ENCODE data around the gene ZNF524.
A peak's percentile ranks its signal among the peaks of the same experiment; 100 is the strongest.

ZNF524 gene

GRCh38 chr19:55591555-55591954, 8.5 kb upstream of the ZNF524 start:
- DNase-seq (ENCODE audit: extremely low spot score), result peak; percentile 26
- TF ChIP-seq TARDBP (IDR thresholded peaks at IDR 0.05) (no peak), ELF4 (IDR thresholded peaks at IDR 0.05) (no peak), FOXK2 (IDR thresholded peaks at IDR 0.05) (no peak), CTBP1 (IDR thresholded peaks at IDR 0.05; ENCODE audit: borderline replicate concordance) (no peak), FOXA1 (IDR thresholded peaks at IDR 0.05) (no peak), NFRKB (IDR thresholded peaks at IDR 0.05) (no peak), ZNF384 (IDR thresholded peaks at IDR 0.05) (no peak), L3MBTL2 (conservative IDR thresholded peaks at IDR 0.05) (no peak), FOXM1 (IDR thresholded peaks at IDR 0.05; ENCODE audit: borderline replicate concordance) (no peak), SP1 (IDR thresholded peaks at IDR 0.05) (no peak), HDGF (IDR thresholded peaks at IDR 0.05; ENCODE audit: borderline replicate concordance) (no peak), ARNT (IDR thresholded peaks at IDR 0.05) (no peak), BHLHE40 (IDR thresholded peaks at IDR 0.05; ENCODE audit: borderline replicate concordance) (no peak), LEF1 (IDR thresholded peaks at IDR 0.05; ENCODE audit: borderline replicate concordance) (no peak), SUZ12 (IDR thresholded peaks at IDR 0.05) (no peak)
- TF ChIP-seq, protein P1, sequence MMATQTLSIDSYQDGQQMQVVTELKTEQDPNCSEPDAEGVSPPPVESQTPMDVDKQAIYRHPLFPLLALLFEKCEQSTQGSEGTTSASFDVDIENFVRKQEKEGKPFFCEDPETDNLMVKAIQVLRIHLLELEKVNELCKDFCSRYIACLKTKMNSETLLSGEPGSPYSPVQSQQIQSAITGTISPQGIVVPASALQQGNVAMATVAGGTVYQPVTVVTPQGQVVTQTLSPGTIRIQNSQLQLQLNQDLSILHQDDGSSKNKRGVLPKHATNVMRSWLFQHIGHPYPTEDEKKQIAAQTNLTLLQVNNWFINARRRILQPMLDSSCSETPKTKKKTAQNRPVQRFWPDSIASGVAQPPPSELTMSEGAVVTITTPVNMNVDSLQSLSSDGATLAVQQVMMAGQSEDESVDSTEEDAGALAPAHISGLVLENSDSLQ (IDR thresholded peaks at IDR 0.05), result no peak
- CTCF ChIA-PET, result no interaction called here
- POLR2A ChIA-PET, result interaction anchor here (1.0 kb wide), 1 partner anchor 8 kb away, joined by 4 read pairs; the partner anchor contains the start of gene FIZ1

GRCh38 chr19:55592391-55593090, 7.5 kb upstream of the ZNF524 start:
- CTCF ChIA-PET, result no interaction called here
- DNase-seq (ENCODE audit: extremely low spot score), result no peak
- POLR2A ChIA-PET, result interaction anchor here (0.9 kb wide), 1 partner anchor 12 kb away, joined by 3 read pairs; the partner anchor contains the start of gene ZNF579
- no peak for TF ChIP-seq NFRKB (IDR thresholded peaks at IDR 0.05)
- TF ChIP-seq, protein P1 (IDR thresholded peaks at IDR 0.05), result no peak
- no peak for TF ChIP-seq SUZ12 (IDR thresholded peaks at IDR 0.05)

GRCh38 chr19:55593096-55593772, 6.9 kb upstream of the ZNF524 start:
- POLR2A ChIA-PET, result interaction anchor here (0.9 kb wide), 1 partner anchor 12 kb away, joined by 3 read pairs; the partner anchor contains the start of gene ZNF579

GRCh38 chr19:55594996-55595545, 5.0 kb upstream of the ZNF524 start:
- ChIA-PET CTCF (no interaction called here), POLR2A (no interaction called here)
- TF ChIP-seq FOXK2 (IDR thresholded peaks at IDR 0.05) (no peak), ARNT (IDR thresholded peaks at IDR 0.05) (no peak), SUZ12 (IDR thresholded peaks at IDR 0.05) (no peak), ELF4 (IDR thresholded peaks at IDR 0.05) (no peak), SP1 (IDR thresholded peaks at IDR 0.05) (no peak), ZNF384 (IDR thresholded peaks at IDR 0.05) (no peak), L3MBTL2 (conservative IDR thresholded peaks at IDR 0.05) (no peak), HDGF (IDR thresholded peaks at IDR 0.05; ENCODE audit: borderline replicate concordance) (no peak), LEF1 (IDR thresholded peaks at IDR 0.05; ENCODE audit: borderline replicate concordance) (no peak), CTBP1 (IDR thresholded peaks at IDR 0.05; ENCODE audit: borderline replicate concordance) (no peak), NFRKB (IDR thresholded peaks at IDR 0.05) (no peak), BHLHE40 (IDR thresholded peaks at IDR 0.05; ENCODE audit: borderline replicate concordance) (no peak), FOXA1 (IDR thresholded peaks at IDR 0.05) (no peak), TARDBP (IDR thresholded peaks at IDR 0.05) (no peak), FOXM1 (IDR thresholded peaks at IDR 0.05; ENCODE audit: borderline replicate concordance) (no peak)
- TF ChIP-seq, protein P1 (IDR thresholded peaks at IDR 0.05), result no peak
- DNase-seq (ENCODE audit: extremely low spot score), result no peak

More at GRCh38 chr19:55593096-55593772, 6.9 kb upstream of the ZNF524 start:
- no peak for DNase-seq (ENCODE audit: extremely low spot score)
- CTCF ChIA-PET, result no interaction called here
- TF ChIP-seq SP1 (IDR thresholded peaks at IDR 0.05) (no peak), FOXM1 (IDR thresholded peaks at IDR 0.05; ENCODE audit: borderline replicate concordance) (no peak), SUZ12 (IDR thresholded peaks at IDR 0.05) (no peak), FOXA1 (IDR thresholded peaks at IDR 0.05) (no peak), L3MBTL2 (conservative IDR thresholded peaks at IDR 0.05) (no peak), CTBP1 (IDR thresholded peaks at IDR 0.05; ENCODE audit: borderline replicate concordance) (no peak), LEF1 (IDR thresholded peaks at IDR 0.05; ENCODE audit: borderline replicate concordance) (no peak)

GRCh38 chr19:55596304-55596703, 3.8 kb upstream of the ZNF524 start:
- TF ChIP-seq ELF4 (IDR thresholded peaks at IDR 0.05) (no peak), ZNF384 (IDR thresholded peaks at IDR 0.05) (no peak), L3MBTL2 (conservative IDR thresholded peaks at IDR 0.05) (no peak), SP1 (IDR thresholded peaks at IDR 0.05) (no peak), HDGF (IDR thresholded peaks at IDR 0.05; ENCODE audit: borderline replicate concordance) (no peak), CTBP1 (IDR thresholded peaks at IDR 0.05; ENCODE audit: borderline replicate concordance) (no peak), FOXM1 (IDR thresholded peaks at IDR 0.05; ENCODE audit: borderline replicate concordance) (no peak), TARDBP (IDR thresholded peaks at IDR 0.05) (no peak), SUZ12 (IDR thresholded peaks at IDR 0.05) (no peak), LEF1 (IDR thresholded peaks at IDR 0.05; ENCODE audit: borderline replicate concordance) (no peak)
- DNase-seq (ENCODE audit: extremely low spot score), result no peak
- ChIA-PET CTCF (no interaction called here), POLR2A (no interaction called here)

All from HEK293T (cell line).